Stimulated activated CD4-positive, alpha-beta T cell treated with anti-CD3 and anti-CD28 coated beads, Interleukin-15, amount 100 ng/mL, for 1 hour (primary cell): ENCODE results near the gene GPR37L1.
"Not testable (repeated sequence)": the region's sequence is repeated elsewhere in the genome, so short reads cannot be mapped to it uniquely, and the experiment has no call there.

Source experiments
- DNase-seq, 2 donors: peaks; one replicate each; pipeline ENCODE4 v3.0.0-alpha.2; 2020; ENCODE audit warnings: low read depth in 1 of 2, low spot score in 1 of 2

GPR37L1 gene

GRCh38 chr1:202107801-202108731 lies 14.7 kb upstream of the GPR37L1 start:
- no peak for DNase-seq

- DNase-seq: no peak
Measured at GRCh38 chr1:202110977-202111376, 11.7 kb upstream of the GPR37L1 start.

- not testable (repeated sequence) for DNase-seq
Measured at GRCh38 chr1:202111589-202111988, 11.1 kb upstream of the GPR37L1 start.

- no peak for DNase-seq
Measured at GRCh38 chr1:202112859-202113689, 9.6 kb upstream of the GPR37L1 start.

- DNase-seq: no peak
Measured at GRCh38 chr1:202113690-202114300, 8.9 kb upstream of the GPR37L1 start.

GRCh38 chr1:202116287-202116686 lies 6.4 kb upstream of the GPR37L1 start:
- no peak for DNase-seq

- DNase-seq: no peak
Measured at GRCh38 chr1:202117898-202118371, 4.8 kb upstream of the GPR37L1 start.

GRCh38 chr1:202121006-202121405 lies 1.7 kb upstream of the GPR37L1 start:
- DNase-seq: no peak

GRCh38 chr1:202123336-202123813 lies 658 bp downstream of the GPR37L1 start:
- DNase-seq: no peak

- no peak for DNase-seq
Measured at GRCh38 chr1:202124142-202124541, 1.4 kb downstream of the GPR37L1 start.

- DNase-seq: no peak
Measured at GRCh38 chr1:202125611-202126010, 2.9 kb downstream of the GPR37L1 start.

- no peak for DNase-seq
Measured at GRCh38 chr1:202126426-202126825, 3.7 kb downstream of the GPR37L1 start.

GRCh38 chr1:202127061-202127460 lies 4.3 kb downstream of the GPR37L1 start:
- no peak for DNase-seq

GRCh38 chr1:202127836-202128622 lies 5.3 kb downstream of the GPR37L1 start:
- DNase-seq: no peak

- DNase-seq: no peak
Measured at GRCh38 chr1:202129453-202130296, 7.0 kb downstream of the GPR37L1 start.

- DNase-seq: no peak
Measured at GRCh38 chr1:202130297-202130721, 7.6 kb downstream of the GPR37L1 start.

- no peak for DNase-seq
Measured at GRCh38 chr1:202130816-202131522, 8.3 kb downstream of the GPR37L1 start.

- DNase-seq: no peak
Measured at GRCh38 chr1:202131956-202132821, 9.5 kb downstream of the GPR37L1 start.
